HG03460 (cell line): ENCODE results near the gene GABRD.
"Not testable (repeated sequence)": the region's sequence is repeated elsewhere in the genome, so short reads cannot be mapped to it uniquely, and the experiment has no call there.

Experiments
- ATAC-seq: cut with Tn5 transposase; IDR thresholded peaks from one replicate; pipeline ENCODE4 v1.9.1; 2021; ENCODE audit not compliant: unreplicated experiment

GABRD gene, protein sequence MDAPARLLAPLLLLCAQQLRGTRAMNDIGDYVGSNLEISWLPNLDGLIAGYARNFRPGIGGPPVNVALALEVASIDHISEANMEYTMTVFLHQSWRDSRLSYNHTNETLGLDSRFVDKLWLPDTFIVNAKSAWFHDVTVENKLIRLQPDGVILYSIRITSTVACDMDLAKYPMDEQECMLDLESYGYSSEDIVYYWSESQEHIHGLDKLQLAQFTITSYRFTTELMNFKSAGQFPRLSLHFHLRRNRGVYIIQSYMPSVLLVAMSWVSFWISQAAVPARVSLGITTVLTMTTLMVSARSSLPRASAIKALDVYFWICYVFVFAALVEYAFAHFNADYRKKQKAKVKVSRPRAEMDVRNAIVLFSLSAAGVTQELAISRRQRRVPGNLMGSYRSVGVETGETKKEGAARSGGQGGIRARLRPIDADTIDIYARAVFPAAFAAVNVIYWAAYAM

DNA sequence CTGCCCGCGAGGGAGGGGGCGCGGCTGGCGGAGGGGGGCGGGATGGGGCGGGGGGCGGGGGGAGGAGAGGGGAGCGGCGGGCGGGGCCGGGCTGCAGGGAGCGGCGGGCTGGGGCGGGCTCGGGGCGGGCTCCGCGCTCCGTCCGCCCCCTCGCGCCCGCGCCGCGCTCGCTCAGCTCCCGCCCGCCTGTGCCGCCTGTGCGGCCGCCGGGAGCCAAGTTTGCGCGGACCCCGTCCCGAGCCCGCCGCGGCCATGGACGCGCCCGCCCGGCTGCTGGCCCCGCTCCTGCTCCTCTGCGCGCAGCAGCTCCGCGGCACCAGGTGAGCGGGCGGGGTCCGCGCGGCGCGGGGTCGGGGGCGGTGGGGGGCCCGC lies at the start of gene GABRD:
TSS of gene GABRD (plus strand) at position 174 of the 372 bp plus-strand sequence. CDS start at position 253, 79 bp downstream.
- no peak for ATAC-seq

DNA sequence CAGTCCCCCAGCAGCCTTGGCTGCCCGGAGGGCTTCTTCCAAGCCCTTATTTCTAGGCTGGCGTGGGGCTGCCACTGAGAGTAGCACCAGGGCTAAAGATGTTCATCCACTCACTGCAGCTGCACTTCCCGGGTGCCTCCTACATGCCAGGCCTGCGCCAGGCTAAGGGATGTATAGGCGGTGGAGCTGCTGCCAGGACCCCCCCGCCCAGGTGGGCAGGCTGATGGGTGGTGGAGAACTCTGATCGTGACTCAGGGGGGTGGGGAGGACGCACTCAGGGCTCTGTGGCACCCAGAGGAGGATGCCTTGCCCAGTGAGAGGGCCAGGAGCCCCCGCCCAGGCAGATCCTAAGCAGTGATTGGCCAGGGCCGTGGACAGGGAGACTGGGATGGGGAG lies 49.6 kb upstream of the GABRD start:
- ATAC-seq: no peak

DNA sequence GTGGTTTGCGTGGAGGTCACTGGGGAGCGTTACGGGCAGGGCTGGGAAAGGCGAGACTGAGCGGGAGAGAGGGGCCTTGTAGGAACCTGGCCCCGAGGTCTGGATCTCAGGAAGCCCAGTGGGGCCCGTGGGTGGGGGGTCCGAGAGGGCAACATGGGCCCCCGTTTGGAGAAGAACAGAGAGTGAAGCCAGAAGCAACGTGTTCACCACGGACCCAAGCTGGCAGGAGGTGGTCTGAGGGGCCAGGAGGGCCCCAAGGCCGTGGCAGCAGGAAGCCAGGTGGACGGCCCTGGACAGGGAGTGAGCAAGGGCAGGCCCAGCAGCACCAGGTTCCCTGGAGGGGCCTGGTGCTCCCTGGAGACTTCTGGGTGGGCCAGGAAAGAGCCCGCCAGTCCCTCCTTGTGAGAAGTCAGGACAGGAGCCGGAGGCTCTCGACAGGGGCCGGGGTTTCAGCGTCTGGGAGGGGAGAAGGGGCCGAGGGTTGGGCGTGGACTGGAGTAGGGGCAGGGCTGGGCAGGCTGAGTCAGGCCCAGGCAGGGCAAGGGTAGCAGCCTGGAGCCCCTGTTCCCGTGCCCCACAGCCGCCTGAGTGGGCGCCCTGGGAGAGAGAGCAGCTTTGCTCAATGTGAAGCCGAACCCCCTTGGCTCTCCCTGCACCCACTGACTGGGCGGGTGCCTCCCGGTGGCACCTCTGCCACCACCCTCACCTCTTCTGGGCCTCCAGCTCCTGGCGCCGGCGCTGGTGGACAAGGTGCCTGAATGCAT lies 49.0 kb upstream of the GABRD start:
- no peak for ATAC-seq

DNA sequence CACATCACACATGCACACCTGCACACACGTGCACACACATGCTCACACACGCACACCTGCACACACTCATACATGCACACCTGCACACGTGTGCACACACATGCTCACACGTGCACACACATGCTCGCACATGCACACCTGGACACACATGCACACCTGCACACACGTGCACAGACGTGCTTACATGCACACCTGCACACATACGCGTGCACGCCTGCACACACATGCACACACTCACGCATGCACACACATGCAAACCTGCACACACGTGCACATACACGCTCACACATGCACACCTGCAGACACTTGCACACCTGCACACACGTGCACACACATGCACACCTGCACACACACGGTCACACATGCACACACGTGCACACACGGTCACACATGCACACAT lies 48.1 kb upstream of the GABRD start:
- no peak for ATAC-seq

DNA sequence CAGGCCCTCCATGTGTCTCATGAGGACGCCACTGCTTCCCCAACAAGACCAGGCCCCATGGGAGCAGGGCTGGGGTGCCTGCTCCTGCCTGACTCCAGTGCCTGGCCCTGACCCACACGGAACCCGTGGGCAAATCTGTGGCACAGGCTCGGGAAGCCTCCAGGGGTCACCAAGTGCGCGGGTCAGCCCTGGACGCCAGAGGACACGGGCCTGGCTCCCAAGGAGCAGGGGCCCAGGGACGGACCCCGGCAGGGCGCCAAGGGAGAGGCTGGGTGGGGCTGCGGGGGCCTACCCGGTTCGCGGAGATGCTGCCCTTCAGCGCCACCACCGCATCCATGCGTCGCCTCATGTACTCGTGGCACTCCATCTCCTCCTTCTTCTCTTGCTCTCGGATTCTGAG lies 47.5 kb upstream of the GABRD start:
- no peak for ATAC-seq

DNA sequence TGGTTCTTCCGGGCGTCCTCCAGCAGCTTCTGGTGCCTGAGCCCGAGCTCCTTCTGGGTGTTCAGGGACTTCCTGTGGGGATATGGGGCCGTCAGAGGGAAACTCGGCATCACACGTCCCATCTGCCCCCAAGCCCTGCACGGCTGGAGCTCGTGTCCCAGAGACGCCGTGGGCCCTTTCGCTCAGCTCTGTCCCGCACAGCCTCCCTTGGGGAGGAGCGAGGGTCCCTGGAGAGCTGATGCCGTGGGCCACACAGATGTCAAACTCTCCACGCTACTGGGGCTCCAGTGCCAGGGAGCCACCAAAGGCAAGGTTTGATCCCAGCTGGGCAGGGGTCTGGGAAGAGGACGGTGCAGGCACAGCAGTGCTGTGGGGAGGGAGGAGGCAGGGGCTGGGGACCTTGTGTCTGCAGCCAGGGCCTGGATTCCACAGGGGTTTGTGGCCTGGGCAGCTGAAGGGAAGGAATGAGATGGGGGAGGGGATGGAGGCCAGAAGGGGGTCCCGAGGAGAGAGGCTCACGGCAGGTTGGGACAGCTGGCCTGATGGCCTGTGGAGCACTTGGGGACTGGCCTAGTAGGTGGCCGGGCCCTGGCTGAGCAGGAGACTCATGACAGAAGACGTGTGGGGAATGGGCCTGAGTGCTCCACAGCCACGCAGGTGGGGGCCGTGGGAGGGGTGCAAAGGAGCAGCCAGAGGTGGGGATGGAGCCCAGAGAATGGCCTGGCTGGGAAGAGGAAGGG lies 46.0 kb upstream of the GABRD start:
- ATAC-seq: no peak

DNA sequence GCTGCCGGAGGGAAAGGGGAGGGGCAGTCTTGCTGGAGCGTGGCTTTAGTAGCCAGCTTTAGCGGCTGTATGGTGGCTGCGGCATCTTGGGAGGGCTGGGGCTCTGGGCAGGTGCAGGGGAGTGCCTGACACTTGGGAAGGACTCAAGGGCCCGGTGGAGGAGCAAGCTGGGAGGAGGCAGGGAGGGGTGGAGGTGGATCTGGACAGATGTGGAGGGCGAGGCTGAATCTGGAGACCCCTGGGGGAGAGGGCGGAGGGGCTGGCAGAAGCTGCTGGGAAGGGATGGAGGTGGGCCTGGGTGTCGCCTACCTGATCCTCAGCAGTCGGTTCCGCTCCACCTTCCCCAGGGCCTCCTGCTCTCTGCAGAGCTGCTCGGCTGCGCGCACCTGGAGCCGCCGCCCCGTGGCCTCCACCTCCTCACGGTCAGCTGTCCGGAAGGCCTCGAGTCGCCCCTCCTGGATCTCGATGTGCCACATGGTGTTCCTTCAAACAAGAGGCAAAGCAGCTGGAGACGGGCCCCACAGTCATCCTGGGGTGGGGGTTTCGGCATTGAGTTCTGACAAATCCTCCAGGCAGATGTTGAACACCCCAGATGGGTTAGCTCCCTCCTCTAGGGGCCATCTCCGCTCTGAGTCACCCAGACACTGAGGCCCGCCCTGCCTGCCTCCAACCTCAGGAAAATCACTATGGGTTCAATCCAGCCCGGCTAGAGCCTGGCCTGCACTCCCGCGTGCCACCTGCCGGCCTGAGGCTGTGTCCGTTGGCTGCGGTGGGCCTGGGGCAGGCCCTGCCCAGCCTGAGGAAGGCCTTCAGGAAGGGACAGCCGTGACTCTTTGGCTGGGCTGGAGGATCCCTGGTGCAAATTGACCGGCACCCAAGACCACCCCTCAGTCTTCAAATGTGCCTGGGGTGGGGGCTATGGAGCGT lies 45.2 kb upstream of the GABRD start:
- no peak for ATAC-seq

DNA sequence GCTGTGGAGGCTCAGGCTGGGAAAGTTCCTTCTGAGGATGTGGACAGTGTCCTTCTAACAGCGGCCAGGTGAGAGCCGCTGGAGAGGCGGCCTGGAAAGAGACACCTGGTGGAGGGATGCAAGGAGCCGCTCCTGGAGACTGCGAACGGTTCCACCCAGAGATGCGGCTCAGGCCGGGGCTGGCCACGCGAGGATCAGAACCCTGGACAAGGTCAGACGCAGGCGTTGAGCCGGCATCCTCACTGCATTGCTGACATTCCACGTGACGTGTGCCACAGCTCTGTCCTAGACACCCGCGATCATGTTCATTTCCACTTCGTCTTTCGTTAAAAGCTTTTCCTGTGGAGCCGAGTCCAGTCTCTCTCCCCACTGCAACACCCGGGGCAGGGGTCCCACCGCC lies 44.3 kb upstream of the GABRD start:
- ATAC-seq: no peak

DNA sequence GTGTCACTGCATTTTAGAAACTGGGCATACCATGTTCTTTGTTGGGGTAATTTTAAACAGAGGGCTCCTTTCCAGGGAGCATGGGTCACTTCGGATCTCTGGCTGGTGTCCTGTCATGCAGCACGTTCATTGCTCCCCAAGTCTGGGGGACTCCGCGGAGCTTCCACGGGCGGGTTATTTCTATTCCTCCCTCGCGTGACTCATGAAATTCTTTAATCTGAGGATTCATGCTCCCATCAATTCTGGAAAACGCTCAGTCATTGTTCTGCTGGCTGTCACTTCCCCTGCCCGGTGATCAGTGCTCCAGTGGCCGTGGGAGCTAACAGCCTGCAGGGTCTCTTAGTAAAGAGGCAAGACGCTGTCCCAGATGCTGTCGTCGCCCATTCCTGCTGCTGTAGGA lies 43.6 kb upstream of the GABRD start:
- ATAC-seq: no peak

DNA sequence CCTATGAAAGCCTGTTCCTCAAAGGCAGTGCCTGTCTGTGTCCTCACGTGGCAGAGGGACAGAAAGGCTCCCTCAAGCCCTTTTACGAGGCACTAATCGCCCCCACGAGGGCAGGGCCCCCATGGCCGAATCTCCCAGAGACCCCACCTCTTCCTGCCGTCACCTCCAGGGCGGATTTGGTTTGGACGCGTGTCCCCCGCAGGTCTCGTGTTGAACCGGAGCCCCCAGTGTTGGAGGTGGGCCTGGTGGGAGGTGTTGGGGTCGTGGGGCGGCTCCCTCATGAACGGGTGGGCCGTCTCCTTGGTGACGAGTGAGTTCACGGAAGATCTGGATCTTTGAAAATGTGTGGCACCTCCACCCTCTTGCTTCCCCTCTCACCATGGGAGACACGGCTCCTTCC lies 43.1 kb upstream of the GABRD start:
- no peak for ATAC-seq

DNA sequence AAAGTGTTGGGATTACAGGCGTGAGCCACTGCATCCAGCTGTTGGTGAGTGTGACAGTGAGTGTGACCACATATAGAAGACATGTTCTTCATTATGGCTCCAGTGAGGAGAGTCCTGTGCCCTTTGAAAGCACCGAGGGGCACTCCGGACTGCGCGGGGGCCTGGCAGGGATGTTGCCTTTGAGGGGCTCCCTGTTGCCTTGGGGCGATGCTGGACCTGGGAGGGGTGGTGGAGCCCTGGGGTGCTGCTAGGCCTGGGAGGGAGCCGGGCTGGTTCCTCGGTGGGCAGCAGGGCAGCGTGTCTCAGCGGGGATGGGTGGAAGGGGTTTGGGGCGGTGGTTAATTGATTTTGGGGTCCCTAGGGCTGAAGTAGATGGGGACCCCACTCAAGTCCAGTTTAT lies 41.0 kb upstream of the GABRD start:
- no peak for ATAC-seq

DNA sequence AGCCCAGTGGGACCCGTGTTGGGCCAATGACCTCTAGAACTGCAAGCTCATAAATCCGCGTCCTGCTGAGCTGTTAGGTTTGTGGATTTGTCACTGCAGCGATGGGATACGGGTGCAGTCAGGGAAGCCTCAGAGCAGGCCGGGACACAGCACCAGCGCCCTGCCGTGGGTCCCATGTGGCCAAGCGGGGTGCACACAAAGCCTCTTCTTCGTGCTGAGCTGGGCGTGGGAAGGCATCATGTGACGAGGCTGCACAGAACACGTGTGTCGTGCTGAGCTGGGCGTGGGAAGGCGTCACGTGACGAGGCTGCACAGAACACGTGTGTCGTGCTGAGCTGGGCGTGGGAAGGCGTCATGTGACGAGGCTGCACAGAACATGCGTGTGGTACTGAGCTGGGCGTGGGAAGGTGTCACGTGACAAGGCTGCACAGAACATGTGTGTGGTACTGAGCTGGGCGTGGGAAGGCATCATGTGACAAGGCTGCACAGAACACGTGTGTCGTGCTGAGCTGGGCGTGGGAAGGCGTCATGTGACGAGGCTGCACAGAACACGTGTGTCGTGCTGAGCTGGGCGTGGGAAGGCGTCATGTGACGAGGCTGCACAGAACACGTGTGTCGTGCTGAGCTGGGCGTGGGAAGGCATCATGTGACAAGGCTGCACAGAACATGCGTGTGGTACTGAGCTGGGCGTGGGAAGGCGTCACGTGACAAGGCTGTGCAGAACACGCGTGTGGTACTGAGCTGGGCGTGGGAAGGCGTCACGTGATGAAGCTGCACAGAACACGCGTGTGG lies 40.3 kb upstream of the GABRD start:
- not testable (repeated sequence) for ATAC-seq

DNA sequence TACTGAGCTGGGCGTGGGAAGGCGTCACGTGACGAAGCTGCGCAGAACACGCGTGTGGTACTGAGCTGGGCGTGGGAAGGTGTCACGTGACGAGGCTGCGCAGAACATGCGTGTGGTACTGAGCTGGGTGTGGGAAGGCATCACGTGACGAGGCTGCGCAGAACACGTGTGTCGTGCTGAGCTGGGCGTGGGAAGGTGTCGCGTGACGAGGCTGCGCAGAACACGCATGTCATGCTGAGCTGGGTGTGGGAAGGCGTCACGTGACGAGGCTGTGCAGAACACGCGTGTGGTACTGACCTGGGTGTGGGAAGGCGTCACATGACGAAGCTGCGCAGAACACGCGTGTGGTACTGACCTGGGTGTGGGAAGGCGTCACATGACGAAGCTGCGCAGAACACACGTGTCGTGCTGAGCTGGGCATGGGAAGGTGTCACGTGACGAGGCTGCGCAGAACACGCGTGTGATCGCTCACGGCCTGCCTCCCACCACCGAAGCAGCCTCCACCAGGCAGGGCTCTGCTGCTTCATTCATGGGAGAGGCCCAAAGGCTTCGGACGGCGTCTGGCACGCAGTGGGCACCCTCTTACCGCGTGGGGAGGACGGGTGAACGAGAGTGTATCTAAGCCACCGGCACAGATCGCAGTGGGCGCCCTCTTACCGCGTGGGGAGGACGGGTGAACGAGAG lies 39.5 kb upstream of the GABRD start:
- ATAC-seq: no peak

DNA sequence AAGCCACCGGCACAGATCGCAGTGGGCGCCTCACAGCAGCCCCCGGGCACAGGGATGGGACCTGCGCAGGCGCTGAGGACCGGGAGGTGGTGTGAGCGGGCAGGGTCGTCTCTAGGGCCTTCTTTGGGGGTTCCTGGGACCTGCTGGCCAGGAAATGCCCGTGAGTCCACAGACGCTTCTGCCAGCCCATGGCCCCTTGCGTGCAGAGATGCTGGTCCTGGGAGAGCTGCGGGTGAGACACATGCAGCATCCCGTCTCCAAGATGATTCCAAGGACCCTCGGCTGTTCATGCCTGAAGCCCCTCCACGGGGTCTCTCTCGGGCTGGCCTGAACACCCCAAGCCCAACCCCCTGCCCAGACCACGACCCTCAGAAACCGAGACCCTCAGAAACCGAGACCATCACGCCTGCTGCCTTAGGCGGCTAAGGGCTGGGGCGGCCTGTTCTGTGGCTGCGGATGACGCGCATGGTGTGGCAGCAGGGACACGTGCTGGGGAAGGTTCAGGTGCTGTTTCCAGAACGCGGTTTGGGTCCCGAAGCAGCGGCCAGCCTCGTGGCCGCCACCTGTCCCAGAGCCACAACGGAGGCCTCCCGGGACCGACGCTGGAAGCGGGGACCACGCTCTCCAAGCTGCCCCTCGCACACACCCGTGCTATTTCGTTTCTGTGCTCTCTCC lies 38.5 kb upstream of the GABRD start:
- ATAC-seq: no peak

DNA sequence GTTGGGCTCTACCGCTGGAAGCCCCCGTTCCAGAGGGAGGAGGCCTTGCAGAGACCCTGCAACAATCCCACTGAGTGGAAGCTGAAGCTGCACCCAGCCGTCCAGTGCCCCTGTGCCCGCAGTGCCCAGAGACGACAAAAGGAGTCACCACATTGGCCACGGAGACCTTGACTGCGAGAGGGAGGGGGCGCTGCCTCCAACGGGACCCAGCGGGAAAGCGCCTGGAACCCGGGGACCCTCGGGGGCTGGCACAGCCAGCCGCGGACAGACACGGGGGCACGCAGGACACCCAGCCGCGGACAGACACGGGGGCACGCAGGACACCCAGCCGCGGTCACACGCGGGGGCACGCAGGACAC lies 38.0 kb upstream of the GABRD start:
- ATAC-seq: no peak

DNA sequence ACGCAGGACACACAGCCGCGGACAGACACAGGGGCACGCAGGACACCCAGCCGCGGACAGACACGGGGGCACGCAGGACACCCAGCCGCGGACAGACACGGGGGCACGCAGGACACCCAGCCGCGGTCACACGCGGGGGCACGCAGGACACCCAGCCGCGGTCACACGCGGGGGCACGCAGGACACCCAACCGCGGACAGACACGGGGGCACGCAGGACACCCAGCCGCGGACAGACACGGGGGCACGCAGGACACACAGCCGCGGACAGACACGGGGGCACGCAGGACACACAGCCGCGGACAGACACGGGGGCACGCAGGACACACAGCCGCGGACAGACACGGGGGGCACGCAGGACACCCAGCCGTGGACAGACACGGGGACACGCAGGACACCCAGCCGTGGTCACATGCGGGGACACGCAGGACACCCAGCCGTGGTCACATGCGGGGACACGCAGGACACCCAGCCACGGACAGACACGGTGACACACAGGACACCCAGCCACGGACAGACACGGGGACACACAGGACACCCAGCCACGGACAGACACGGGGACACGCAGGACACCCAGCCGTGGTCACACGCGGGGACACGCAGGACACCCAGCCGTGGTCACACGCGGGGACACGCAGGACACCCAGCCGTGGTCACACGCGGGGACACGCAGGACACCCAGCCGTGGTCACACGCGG lies 37.4 kb upstream of the GABRD start:
- not testable (repeated sequence) for ATAC-seq

DNA sequence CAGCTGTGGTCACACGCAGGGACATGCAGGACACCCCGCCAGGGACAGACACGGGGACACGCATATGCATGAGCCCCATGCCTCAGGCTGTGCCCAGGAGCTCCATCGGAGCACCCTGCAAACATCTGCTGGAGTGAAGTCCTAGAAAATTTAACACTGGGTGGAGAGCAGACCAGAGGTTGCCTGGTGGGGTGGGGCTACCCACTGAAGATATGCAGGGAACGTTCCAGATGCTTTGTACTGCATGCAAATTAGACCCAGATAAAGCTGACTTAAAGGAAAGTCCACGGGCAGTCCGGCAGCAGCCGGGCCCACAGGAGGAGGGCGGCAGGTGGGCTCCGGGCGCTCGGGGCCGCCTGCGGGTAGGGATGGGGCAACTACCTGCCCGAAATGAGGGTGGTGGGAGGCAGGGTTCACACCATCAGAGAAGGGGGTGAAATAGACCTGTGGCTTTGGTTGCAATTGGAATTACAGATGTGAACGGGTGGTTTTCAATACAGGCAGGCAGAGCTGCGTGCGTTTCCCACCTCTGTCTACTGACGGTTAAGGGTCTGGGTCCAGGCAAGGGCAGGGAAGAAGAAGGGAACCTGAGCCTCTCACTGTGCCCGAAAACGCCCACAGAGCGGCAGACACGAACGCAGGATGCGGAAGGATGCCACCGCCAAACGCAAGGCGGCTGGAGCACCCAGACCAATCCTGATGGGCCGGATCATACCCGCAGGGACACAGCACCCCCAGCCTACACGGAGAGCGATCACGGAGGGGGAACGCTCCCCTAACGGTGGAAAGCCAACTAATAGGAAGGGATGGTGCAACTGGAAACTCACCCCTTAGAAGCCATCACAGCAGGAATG lies 36.5 kb upstream of the GABRD start:
- no peak for ATAC-seq
